ENCODE data around the gene ENO4. TPM values are rescaled to one million over a fixed set of nuclear protein-coding genes. Genes with fewer than 3 reads are reported as not detected.

ENO4 gene
- total RNA-seq, 1 experiment from 2014 or later: 0.22 TPM

DNA sequence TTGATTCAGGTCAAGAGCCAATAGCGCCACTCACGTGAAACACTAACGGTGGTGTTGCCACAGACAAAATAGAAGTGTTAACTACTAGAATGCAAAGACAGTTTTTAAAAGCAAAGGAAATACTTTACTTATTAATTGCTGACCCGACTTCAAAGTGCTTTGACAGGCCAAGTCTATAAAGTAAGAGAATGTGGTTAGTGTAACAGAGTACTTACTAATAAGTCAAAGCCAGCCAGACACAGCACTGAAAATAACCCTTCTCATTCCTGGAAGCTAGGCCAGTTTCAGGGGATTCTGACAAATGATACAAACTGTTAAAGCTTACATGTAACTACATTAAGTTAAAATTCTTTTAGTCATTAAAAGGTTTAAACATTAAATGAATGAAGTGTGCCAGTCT, 50.3 kb downstream of the ENO4 start:
- H3K9ac ChIP-seq (ENCODE audit: low read length): no peak overlapping the region
- BruUV-seq (replicated peaks): no TSS peak
- H3K4me1 ChIP-seq (ENCODE audit: control insufficient read depth in 1 of 2, insufficient read depth in 2 of 2, low read length in 2 of 2): no peaks in the 10 kb centered on the region
- no peaks in the 10 kb centered on the region for H3K9me2 ChIP-seq (ENCODE audit: insufficient read depth)
- ChIA-PET CTCF (interaction anchor here (0.8 kb wide), 1 partner anchor 9 kb away, joined by 3 read pairs; no protein-coding TSS in a partner anchor), POLR2A (no interaction called here), RAD21 (ENCODE audit: low non-redundant PET in 1 of 2, low total read pairs in 2 of 2, uncharacterized antibody in 2 of 2, unreplicated experiment in 2 of 2) (no interaction called here)
- DNase-seq (ENCODE audit: low read depth, low spot score) (no peak), ATAC-seq (no peak)
- no peak overlapping the region for H2AFZ ChIP-seq (ENCODE audit: low read depth, low read length, poor library complexity, severe bottlenecking)
- no peak overlapping the region for H3K27ac ChIP-seq (ENCODE audit: low read depth, low read length)
- H3K4me2 ChIP-seq (ENCODE audit: low read length): no peak overlapping the region
- H3K27me3 ChIP-seq (ENCODE audit: insufficient read depth, low read length): no peaks in the 10 kb centered on the region
- no peak overlapping the region for H3K4me3 ChIP-seq (replicated peaks in 1 of 2; ENCODE audit: low read depth in 1 of 2, low read length in 2 of 2)
- H4K20me1 ChIP-seq (ENCODE audit: insufficient read depth): no peaks in the 10 kb centered on the region
- peaks cover 24 to 35% of the 10 kb centered on the region in 2 experiments; a peak in 3 of 4 replicates for H3K36me3 ChIP-seq (ENCODE audit: control insufficient read depth in 1 of 2, insufficient read depth in 2 of 2, low read length in 2 of 2)
- intact Hi-C loops (cut with micrococcal nuclease): no loop called here
- no peaks in the 10 kb centered on the region for H3K79me2 ChIP-seq (ENCODE audit: insufficient read depth, low read length)
- TF ChIP-seq POLR2AphosphoS5 (IDR thresholded peaks at IDR 0.05; ENCODE audit: low read depth, low read length): no peak
- TF ChIP-seq ELF1 (IDR thresholded peaks at IDR 0.05; ENCODE audit: borderline replicate concordance, low read depth): no peak
- TF ChIP-seq EZH2 (IDR thresholded peaks at IDR 0.05): no peak
- TF ChIP-seq, protein P1, sequence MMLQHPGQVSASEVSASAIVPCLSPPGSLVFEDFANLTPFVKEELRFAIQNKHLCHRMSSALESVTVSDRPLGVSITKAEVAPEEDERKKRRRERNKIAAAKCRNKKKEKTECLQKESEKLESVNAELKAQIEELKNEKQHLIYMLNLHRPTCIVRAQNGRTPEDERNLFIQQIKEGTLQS (IDR thresholded peaks at IDR 0.05): no peak
- TF ChIP-seq YY1 (IDR thresholded peaks at IDR 0.05; ENCODE audit: extremely low read depth, insufficient replicate concordance, low read depth, low read length): no peak
- TF ChIP-seq, protein P2, sequence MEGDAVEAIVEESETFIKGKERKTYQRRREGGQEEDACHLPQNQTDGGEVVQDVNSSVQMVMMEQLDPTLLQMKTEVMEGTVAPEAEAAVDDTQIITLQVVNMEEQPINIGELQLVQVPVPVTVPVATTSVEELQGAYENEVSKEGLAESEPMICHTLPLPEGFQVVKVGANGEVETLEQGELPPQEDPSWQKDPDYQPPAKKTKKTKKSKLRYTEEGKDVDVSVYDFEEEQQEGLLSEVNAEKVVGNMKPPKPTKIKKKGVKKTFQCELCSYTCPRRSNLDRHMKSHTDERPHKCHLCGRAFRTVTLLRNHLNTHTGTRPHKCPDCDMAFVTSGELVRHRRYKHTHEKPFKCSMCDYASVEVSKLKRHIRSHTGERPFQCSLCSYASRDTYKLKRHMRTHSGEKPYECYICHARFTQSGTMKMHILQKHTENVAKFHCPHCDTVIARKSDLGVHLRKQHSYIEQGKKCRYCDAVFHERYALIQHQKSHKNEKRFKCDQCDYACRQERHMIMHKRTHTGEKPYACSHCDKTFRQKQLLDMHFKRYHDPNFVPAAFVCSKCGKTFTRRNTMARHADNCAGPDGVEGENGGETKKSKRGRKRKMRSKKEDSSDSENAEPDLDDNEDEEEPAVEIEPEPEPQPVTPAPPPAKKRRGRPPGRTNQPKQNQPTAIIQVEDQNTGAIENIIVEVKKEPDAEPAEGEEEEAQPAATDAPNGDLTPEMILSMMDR (IDR thresholded peaks at IDR 0.05 in 2 of 3, conservative IDR thresholded peaks at IDR 0.05 in 1 of 3; ENCODE audit: borderline replicate concordance in 1 of 3, insufficient read depth in 1 of 3, low read depth in 2 of 3, low read length in 2 of 3): no peak
- no peak for TF ChIP-seq RAD21 (IDR thresholded peaks at IDR 0.05; ENCODE audit: low read depth)
- TF ChIP-seq CBX3 (IDR thresholded peaks at IDR 0.05; ENCODE audit: low read depth): no peak
- TF ChIP-seq POLR2A (IDR thresholded peaks at IDR 0.05; ENCODE audit: borderline replicate concordance, extremely low read depth, insufficient read depth, insufficient read length): no peak
- TF ChIP-seq JUND (IDR thresholded peaks at IDR 0.05): no peak
- TF ChIP-seq, protein P3, sequence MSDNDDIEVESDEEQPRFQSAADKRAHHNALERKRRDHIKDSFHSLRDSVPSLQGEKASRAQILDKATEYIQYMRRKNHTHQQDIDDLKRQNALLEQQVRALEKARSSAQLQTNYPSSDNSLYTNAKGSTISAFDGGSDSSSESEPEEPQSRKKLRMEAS (IDR thresholded peaks at IDR 0.05): no peak
- no peak for TF ChIP-seq EGR1 (IDR thresholded peaks at IDR 0.05; ENCODE audit: low read depth)
- TF ChIP-seq, protein P4, sequence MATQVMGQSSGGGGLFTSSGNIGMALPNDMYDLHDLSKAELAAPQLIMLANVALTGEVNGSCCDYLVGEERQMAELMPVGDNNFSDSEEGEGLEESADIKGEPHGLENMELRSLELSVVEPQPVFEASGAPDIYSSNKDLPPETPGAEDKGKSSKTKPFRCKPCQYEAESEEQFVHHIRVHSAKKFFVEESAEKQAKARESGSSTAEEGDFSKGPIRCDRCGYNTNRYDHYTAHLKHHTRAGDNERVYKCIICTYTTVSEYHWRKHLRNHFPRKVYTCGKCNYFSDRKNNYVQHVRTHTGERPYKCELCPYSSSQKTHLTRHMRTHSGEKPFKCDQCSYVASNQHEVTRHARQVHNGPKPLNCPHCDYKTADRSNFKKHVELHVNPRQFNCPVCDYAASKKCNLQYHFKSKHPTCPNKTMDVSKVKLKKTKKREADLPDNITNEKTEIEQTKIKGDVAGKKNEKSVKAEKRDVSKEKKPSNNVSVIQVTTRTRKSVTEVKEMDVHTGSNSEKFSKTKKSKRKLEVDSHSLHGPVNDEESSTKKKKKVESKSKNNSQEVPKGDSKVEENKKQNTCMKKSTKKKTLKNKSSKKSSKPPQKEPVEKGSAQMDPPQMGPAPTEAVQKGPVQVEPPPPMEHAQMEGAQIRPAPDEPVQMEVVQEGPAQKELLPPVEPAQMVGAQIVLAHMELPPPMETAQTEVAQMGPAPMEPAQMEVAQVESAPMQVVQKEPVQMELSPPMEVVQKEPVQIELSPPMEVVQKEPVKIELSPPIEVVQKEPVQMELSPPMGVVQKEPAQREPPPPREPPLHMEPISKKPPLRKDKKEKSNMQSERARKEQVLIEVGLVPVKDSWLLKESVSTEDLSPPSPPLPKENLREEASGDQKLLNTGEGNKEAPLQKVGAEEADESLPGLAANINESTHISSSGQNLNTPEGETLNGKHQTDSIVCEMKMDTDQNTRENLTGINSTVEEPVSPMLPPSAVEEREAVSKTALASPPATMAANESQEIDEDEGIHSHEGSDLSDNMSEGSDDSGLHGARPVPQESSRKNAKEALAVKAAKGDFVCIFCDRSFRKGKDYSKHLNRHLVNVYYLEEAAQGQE (IDR thresholded peaks at IDR 0.05; ENCODE audit: low read depth): no peak
- no peak for TF ChIP-seq SIN3A (IDR thresholded peaks at IDR 0.05; ENCODE audit: low read depth)
- no peak for TF ChIP-seq SRF (IDR thresholded peaks at IDR 0.05; ENCODE audit: low read depth)
- TF ChIP-seq SP1 (IDR thresholded peaks at IDR 0.05; ENCODE audit: low read depth): no peak
- TF ChIP-seq FOSL1 (IDR thresholded peaks at IDR 0.05; ENCODE audit: low read depth): no peak
- no peak for TF ChIP-seq CEBPB (IDR thresholded peaks at IDR 0.05; ENCODE audit: low read depth)
- no peak for TF ChIP-seq ZFX (IDR thresholded peaks at IDR 0.05)
- no peaks in the 10 kb centered on the region for H3K9me3 ChIP-seq (ENCODE audit: control insufficient read depth in 1 of 2, insufficient read depth in 1 of 2, low read depth in 1 of 2, low read length in 2 of 2)

All from HCT116 (cell line).